CD14-positive monocyte (primary cell): ENCODE measurements around the gene MAN1C1. TPM values are rescaled to one million over a fixed set of nuclear protein-coding genes. Genes with fewer than 3 reads are reported as not detected.

Experiments used
- DNase-seq, 3 donors: peaks; one replicate each; pipeline ENCODE4 v3.0.0-alpha.2; 2011 to 2022
- H2AFZ ChIP-seq: 2 replicates; pipeline ENCODE4 v1.6.0; 2012; ENCODE audit warnings: mild to moderate bottlenecking, low read depth, low read length, inconsistent platforms; ENCODE audit not compliant: insufficient read depth, poor library complexity, severe bottlenecking
- H3K27ac ChIP-seq, 2 donors: 1 replicate in 1 of 2; 2 replicates in 1 of 2; pipeline ENCODE4 v1.5.1; 2012 to 2013; ENCODE audit warnings: low read length in 2 of 2, control low read depth in 1 of 2, inconsistent platforms in 1 of 2, low read depth in 1 of 2, mild to moderate bottlenecking in 1 of 2
- H3K27me3 ChIP-seq, 2 donors: one replicate each; pipeline versions ENCODE4 v1.6.0 to v1.6.1; 2011 to 2013; ENCODE audit warnings: low read length in 2 of 2; ENCODE audit not compliant: control insufficient read depth in 2 of 2, insufficient read depth in 2 of 2
- H3K36me3 ChIP-seq, 2 donors: replicated peaks in 1 of 2; 1 replicate in 1 of 2; 2 replicates in 1 of 2; pipeline versions ENCODE4 v1.5.1 to v1.6.1; 2012 to 2013; ENCODE audit warnings: low read length in 2 of 2, control low read depth in 1 of 2, inconsistent platforms in 1 of 2, mild to moderate bottlenecking in 1 of 2; ENCODE audit not compliant: insufficient read depth in 2 of 2, control insufficient read depth in 1 of 2
- H3K4me1 ChIP-seq, 2 donors: 1 replicate in 1 of 2; 2 replicates in 1 of 2; pipeline versions ENCODE4 v1.5.1 to v1.6.1; 2012 to 2013; ENCODE audit warnings: low read length in 2 of 2, control low read depth in 1 of 2, inconsistent platforms in 1 of 2, mild to moderate bottlenecking in 1 of 2, moderate library complexity in 1 of 2; ENCODE audit not compliant: insufficient read depth in 2 of 2, control insufficient read depth in 1 of 2
- H3K4me2 ChIP-seq: replicated peaks from 2 replicates; pipeline ENCODE3; 2012; ENCODE audit warnings: low read length, moderate library complexity, mild to moderate bottlenecking; ENCODE audit not compliant: poor library complexity, severe bottlenecking; ENCODE audit errors: extremely low read depth
- H3K4me3 ChIP-seq, 3 experiments: fragments of 200-600 bp in 1 of 3; sonication (generic) in 1 of 3; replicated peaks in 1 of 3; 1 replicate in 2 of 3; 2 replicates in 1 of 3; pipeline ENCODE4 v1.5.1; 2011 to 2013; ENCODE audit warnings: low read length in 3 of 3, mild to moderate bottlenecking in 3 of 3, control low read depth in 2 of 3, low read depth in 2 of 3, inconsistent platforms in 1 of 3, moderate library complexity in 1 of 3
- H3K79me2 ChIP-seq: 2 replicates; pipeline ENCODE4 v1.6.0; 2012; ENCODE audit warnings: mild to moderate bottlenecking, control low read depth, inconsistent platforms, low read length, moderate library complexity; ENCODE audit not compliant: insufficient read depth
- H3K9ac ChIP-seq: 2 replicates; pipeline ENCODE4 v1.6.0; 2017; ENCODE audit warnings: low read length, mild to moderate bottlenecking; ENCODE audit not compliant: insufficient read depth, poor library complexity, severe bottlenecking
- H3K9me3 ChIP-seq, 2 donors: replicated peaks in 1 of 2; 1 replicate in 1 of 2; 2 replicates in 1 of 2; pipeline versions ENCODE4 v1.5.1 to v1.6.1; 2012 to 2013; ENCODE audit warnings: low read length in 2 of 2, control low read depth in 1 of 2; ENCODE audit not compliant: control insufficient read depth in 1 of 2, insufficient read depth in 1 of 2
- H4K20me1 ChIP-seq: 2 replicates; pipeline ENCODE4 v1.6.0; 2012; ENCODE audit warnings: mild to moderate bottlenecking, low read length, control low read depth, moderate library complexity; ENCODE audit not compliant: insufficient read depth
- H3K27ac Mint-ChIP-seq, 7 donors: one replicate each; pipeline ENCODE4 v1.8.0; 2020; ENCODE audit warnings: mild to moderate bottlenecking in 7 of 7, mixed read lengths in 7 of 7, moderate library complexity in 6 of 7, inconsistent platforms in 2 of 7
- H3K27me3 Mint-ChIP-seq, 3 donors: one replicate each; pipeline ENCODE4 v1.8.0; 2021 to 2022; ENCODE audit warnings: low read depth in 3 of 3, mild to moderate bottlenecking in 3 of 3, mixed read lengths in 3 of 3, moderate library complexity in 3 of 3, inconsistent platforms in 1 of 3
- H3K36me3 Mint-ChIP-seq, 2 donors: one replicate each; pipeline ENCODE4 v1.8.0; 2020; ENCODE audit warnings: mixed read lengths in 2 of 2, inconsistent platforms in 1 of 2, mild to moderate bottlenecking in 1 of 2
- H3K4me1 Mint-ChIP-seq: one replicate; pipeline ENCODE4 v1.8.0; 2020; ENCODE audit warnings: mild to moderate bottlenecking, mixed read lengths
- H3K4me3 Mint-ChIP-seq, 2 donors: one replicate each; pipeline ENCODE4 v1.8.0; 2020; ENCODE audit warnings: mild to moderate bottlenecking in 2 of 2, mixed read lengths in 2 of 2, moderate library complexity in 1 of 2
- H3K9me3 Mint-ChIP-seq, 7 donors: one replicate each; pipeline ENCODE4 v1.8.0; 2020 to 2022; ENCODE audit warnings: mixed read lengths in 7 of 7, mild to moderate bottlenecking in 6 of 7, moderate library complexity in 6 of 7, inconsistent platforms in 2 of 7
- WGBS: methylation state at CpG from one replicate; pipeline ENCODE4 v1.1.5; 2013; ENCODE audit warnings: missing lambda C conversion rate; ENCODE audit not compliant: insufficient coverage; 5-methylcytosine and 5-hydroxymethylcytosine counted together
- intact Hi-C, 2 donors: fragments of 100-400 bp; cut with micrococcal nuclease; formaldehyde crosslinking; loops; one replicate each; pipeline versions ENCODE4 v1.15.0 to v1.15.1; 2023
- polyA plus RNA-seq, 3 donors: library from polyadenylated mRNA; depleted of rRNA in 1 of 3; unstranded in 2 of 3; stranded (reverse) in 1 of 3; fragments of 300-500 nt in 2 of 3; fragments of >200 nt in 1 of 3; fragmentation: Illumina TruSeq in 2 of 3; gene quantifications; 1 replicate in 2 of 3; 2 replicates in 1 of 3; pipeline ENCODE4 v1.2.3, GENCODE V29; 2012 to 2021
- TF ChIP-seq, protein P1 (sequence below): fragments of 200-600 bp; IDR thresholded peaks from one replicate; pipeline ENCODE4 v1.8.0; 2022; ENCODE audit warnings: antibody characterized with exemption, mild to moderate bottlenecking

MAN1C1 gene
- polyA plus RNA-seq, 3 donors: 1.2 to 7.2 (median 1.7) TPM

DNA sequence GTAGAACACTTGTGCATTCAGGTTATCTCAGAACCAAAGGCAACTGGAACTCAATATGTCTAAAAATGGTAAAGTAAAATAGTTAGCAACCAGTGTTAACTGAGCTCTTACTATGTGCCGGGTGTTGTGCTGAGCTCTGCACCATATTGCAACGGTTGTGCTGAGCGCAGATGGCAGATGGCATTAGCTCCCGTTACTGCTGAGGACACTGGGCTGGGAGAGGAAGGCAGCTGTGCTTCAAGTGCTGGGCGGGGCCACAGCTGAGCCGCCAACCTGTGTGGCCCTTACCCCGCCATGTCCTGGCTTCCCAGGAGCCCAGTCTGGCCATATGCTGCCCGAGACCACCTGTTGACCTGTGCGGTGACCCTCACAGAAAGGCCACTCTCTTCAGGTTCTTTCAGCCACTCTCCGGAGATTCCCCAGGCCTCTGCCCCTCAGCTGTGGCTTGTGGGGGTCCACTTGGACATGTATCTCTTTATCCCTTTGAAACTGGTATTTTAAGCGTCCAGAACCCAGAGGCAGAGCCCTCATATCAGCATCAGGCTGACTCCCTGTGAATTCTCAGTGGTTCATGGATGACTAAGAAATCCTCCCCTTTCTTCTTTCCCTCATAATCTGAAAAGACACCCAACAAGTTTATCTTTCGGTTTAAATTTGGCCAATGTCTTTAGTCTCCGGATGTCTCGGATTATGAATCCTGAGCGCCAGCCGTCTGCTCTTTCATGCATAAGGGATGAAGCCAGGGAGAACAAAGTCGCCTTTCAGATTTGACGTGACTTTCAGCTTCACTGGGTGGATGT, 46.8 kb upstream of the MAN1C1 start:
- H3K79me2 ChIP-seq: no peaks in the 10 kb centered on the region
- Mint-ChIP-seq H3K4me3 (no peak overlapping the region), H3K27ac (peak overlapping the region in 1 of 7 donors; percentile 32), H3K27me3 (peaks cover 1 to 12% (median 8%) of the 10 kb centered on the region in 3 donors), H3K9me3 (no peaks in the 10 kb centered on the region), H3K36me3 (peaks cover 22 to 34% of the 10 kb centered on the region in 2 donors), H3K4me1 (peaks cover 10% of the 10 kb centered on the region)
- DNase-seq: no peak
- no peaks in the 10 kb centered on the region for H3K27me3 ChIP-seq
- intact Hi-C loops: no loop called here
- no peaks in the 10 kb centered on the region for H3K4me1 ChIP-seq
- no peak overlapping the region for H3K4me3 ChIP-seq
- H3K4me2 ChIP-seq: no peak overlapping the region
- TF ChIP-seq, protein P1, sequence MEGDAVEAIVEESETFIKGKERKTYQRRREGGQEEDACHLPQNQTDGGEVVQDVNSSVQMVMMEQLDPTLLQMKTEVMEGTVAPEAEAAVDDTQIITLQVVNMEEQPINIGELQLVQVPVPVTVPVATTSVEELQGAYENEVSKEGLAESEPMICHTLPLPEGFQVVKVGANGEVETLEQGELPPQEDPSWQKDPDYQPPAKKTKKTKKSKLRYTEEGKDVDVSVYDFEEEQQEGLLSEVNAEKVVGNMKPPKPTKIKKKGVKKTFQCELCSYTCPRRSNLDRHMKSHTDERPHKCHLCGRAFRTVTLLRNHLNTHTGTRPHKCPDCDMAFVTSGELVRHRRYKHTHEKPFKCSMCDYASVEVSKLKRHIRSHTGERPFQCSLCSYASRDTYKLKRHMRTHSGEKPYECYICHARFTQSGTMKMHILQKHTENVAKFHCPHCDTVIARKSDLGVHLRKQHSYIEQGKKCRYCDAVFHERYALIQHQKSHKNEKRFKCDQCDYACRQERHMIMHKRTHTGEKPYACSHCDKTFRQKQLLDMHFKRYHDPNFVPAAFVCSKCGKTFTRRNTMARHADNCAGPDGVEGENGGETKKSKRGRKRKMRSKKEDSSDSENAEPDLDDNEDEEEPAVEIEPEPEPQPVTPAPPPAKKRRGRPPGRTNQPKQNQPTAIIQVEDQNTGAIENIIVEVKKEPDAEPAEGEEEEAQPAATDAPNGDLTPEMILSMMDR: no peak
- no peak overlapping the region for H2AFZ ChIP-seq
- WGBS: 93% methylated on average over 15 of the region's 18 CpGs
- no peaks in the 10 kb centered on the region for H3K9me3 ChIP-seq
- H3K36me3 ChIP-seq: peaks cover 3 to 23% of the 10 kb centered on the region in 2 donors
- no peak overlapping the region for H3K27ac ChIP-seq
- H4K20me1 ChIP-seq: no peaks in the 10 kb centered on the region
- no peak overlapping the region for H3K9ac ChIP-seq

DNA sequence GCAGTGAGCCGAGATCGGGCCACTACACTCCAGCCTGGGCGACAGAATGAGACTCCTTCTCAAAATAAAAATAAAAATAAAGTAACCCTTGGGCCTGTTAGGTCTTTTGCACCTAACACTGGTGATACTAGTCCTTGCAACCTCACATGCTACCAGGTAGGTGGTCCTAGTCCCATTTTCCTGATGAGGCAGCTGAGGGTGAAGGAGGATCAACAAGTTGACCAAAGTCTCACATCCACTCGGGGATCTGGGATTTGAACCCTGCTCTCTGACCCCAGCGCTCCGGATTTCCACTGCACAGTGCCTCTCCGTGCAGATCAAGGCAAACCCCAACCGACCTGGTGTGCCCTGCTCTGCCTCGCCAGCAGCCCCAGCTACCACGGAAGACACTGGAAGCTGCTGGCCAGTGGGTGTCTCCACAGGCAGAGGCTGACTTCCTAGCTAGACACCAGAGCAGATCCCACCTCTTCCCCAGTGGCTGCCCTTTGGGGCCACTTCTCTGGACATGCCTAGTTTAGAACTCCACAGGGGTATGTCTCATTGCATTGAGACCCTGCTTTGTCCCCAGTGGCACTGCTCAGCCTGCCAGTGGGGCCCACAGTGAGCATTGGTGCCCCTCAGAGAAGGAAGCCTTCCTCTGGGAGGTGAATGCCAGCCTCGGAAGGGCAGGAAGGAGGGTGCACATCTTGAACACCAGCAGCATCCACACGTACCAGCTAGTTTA, 45.6 kb upstream of the MAN1C1 start:
- 91% methylated on average over 9 of the region's 12 CpGs for WGBS
- no peak overlapping the region for H3K27ac ChIP-seq
- H3K36me3 Mint-ChIP-seq: peaks cover 15 to 25% of the 10 kb centered on the region in 2 donors
- no peak overlapping the region for H3K4me2 ChIP-seq
- H3K27me3 ChIP-seq: no peaks in the 10 kb centered on the region
- H3K79me2 ChIP-seq: no peaks in the 10 kb centered on the region
- H2AFZ ChIP-seq: no peak overlapping the region
- H3K9me3 ChIP-seq: no peaks in the 10 kb centered on the region
- TF ChIP-seq, protein P1: no peak
- peaks cover 3 to 16% of the 10 kb centered on the region in 2 donors for H3K36me3 ChIP-seq
- H4K20me1 ChIP-seq: no peaks in the 10 kb centered on the region
- H3K4me3 Mint-ChIP-seq: no peak overlapping the region
- no peak overlapping the region for H3K4me3 ChIP-seq
- peak overlapping the region in 1 of 7 donors; percentile 23 for H3K27ac Mint-ChIP-seq
- intact Hi-C loops: no loop called here
- H3K4me1 ChIP-seq: no peaks in the 10 kb centered on the region
- H3K4me1 Mint-ChIP-seq: peaks cover 8% of the 10 kb centered on the region
- DNase-seq: no peak
- no peaks in the 10 kb centered on the region for H3K9me3 Mint-ChIP-seq
- peaks cover 1 to 12% (median 8%) of the 10 kb centered on the region in 3 donors for H3K27me3 Mint-ChIP-seq
- H3K9ac ChIP-seq: no peak overlapping the region
